DMS53 treated with DMSO at 0.1 percent for 48 hours (cell line): ENCODE measurements around the gene KATNB1.

ENCODE experiments used
- DNase-seq: peaks from one replicate; lab custom pipeline; 2025; ENCODE audit not compliant: unreplicated experiment; lab: John Stamatoyannopoulos, UW

KATNB1 gene

DNA sequence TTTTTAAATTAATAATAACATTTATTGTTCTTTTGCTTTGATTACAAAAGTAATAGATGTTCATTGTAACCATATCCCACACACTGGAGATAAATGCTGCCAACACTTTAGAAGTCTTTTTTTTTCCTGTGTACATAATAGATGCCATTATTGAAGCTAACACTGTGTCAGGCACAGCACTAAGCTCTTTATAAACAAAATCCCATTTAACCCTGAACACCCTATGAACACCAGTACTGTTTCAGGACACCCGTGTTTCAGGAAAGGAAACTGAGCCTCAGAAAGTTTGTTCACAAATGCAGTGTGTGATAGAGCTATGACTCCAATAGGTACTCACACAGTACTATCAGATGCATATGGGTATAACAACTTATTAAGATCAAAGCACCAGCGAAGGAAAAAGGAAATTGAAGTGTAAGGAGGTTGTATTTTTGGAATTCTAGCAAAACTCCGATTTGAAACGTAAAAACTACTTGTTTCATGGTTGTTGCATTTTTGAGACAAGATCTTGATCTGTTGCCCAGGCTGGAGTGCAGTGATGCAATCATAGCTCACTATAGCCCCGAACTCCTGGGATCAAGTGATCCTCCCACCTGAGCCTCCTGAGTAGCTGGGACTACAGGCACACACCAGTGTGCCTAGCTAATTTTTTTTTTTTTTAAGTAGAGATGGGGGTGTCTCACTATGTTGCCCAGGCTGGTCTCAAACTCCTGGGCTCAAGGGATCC lies 68.7 kb downstream of the KATNB1 start:
- DNase-seq: no peak

DNA sequence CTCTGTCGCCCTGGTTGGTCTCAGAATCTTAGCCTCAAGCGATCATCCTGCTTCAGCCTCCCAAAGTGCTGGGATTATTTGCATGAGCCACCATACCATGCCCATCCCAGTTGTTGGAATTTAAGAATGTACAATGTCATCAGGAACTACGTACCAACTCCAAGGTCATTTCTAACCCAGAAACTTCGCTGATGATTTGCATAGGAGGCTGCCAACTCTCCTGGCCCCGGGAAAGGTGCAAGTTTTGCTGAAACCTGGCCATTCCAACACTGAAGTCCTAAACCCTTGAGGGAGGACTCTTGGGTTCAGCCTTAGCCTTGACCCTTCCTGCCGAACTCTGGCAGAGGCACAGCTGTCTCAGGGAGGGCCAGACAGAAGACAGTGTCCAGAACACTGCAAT lies 69.6 kb downstream of the KATNB1 start:
- no peak for DNase-seq
